ENCODE data around the gene ATG4A. TPM values are rescaled to one million over a fixed set of nuclear protein-coding genes. Genes with fewer than 3 reads are reported as not detected.

ATG4A gene
- polyA plus RNA-seq, 1 of the 3 experiments (the other 2 are of a cell fraction), result 4.1 TPM

GRCh38 chrX:108132876-108133275 lies 41.3 kb downstream of the ATG4A start:
- POLR2A ChIA-PET, result no interaction called here
- H4K20me1 ChIP-seq (ENCODE audit: insufficient read depth), result no peaks in the 10 kb centered on the region
- H3K9ac ChIP-seq, result no peak overlapping the region
- H3K27ac ChIP-seq (ENCODE audit: low read depth in 2 of 2, low read length in 1 of 2), result no peak overlapping the region
- H3K79me2 ChIP-seq (ENCODE audit: insufficient read depth), result no peaks in the 10 kb centered on the region
- no peak overlapping the region for H2AFZ ChIP-seq (ENCODE audit: low read depth)
- H3K9me2 ChIP-seq, result no peaks in the 10 kb centered on the region
- no peak for TF ChIP-seq USF2 (IDR thresholded peaks at IDR 0.05; ENCODE audit: borderline replicate concordance, low read depth, low read length)
- TF ChIP-seq SIN3A (IDR thresholded peaks at IDR 0.05; ENCODE audit: borderline replicate concordance, low read depth, low read length), result no peak
- no peak for TF ChIP-seq TEAD4 (IDR thresholded peaks at IDR 0.05; ENCODE audit: borderline replicate concordance, insufficient read depth)
- TF ChIP-seq POLR2AphosphoS5 (IDR thresholded peaks at IDR 0.05; ENCODE audit: low read depth, low read length), result no peak
- TF ChIP-seq RCOR1 (IDR thresholded peaks at IDR 0.05; ENCODE audit: low read length), result no peak
- TF ChIP-seq RAD21 (IDR thresholded peaks at IDR 0.05; ENCODE audit: low read length), result no peak
- TF ChIP-seq ELF1 (IDR thresholded peaks at IDR 0.05), result no peak
- no peak for TF ChIP-seq FOXJ3 (CRISPR knock-in tag; IDR thresholded peaks at IDR 0.05)
- TF ChIP-seq MAX (IDR thresholded peaks at IDR 0.05; ENCODE audit: low read depth), result no peak
- no peak for TF ChIP-seq CHD2 (IDR thresholded peaks at IDR 0.05; ENCODE audit: low read length, partially characterized antibody)
- TF ChIP-seq YY1 (IDR thresholded peaks at IDR 0.05; ENCODE audit: low read depth), result no peak
- no peak for TF ChIP-seq CTCF (IDR thresholded peaks at IDR 0.05)
- no peak for TF ChIP-seq FOSL2 (IDR thresholded peaks at IDR 0.05; ENCODE audit: borderline replicate concordance, low read depth)
- no peak for TF ChIP-seq GATA2 (CRISPR knock-in tag; IDR thresholded peaks at IDR 0.05)
- no peak for TF ChIP-seq RXRA (IDR thresholded peaks at IDR 0.05; ENCODE audit: borderline replicate concordance, low read depth)
- no peak for TF ChIP-seq NFIC (IDR thresholded peaks at IDR 0.05; ENCODE audit: borderline replicate concordance)
- TF ChIP-seq RFX5 (IDR thresholded peaks at IDR 0.05; ENCODE audit: low read length), result no peak
- no peak for TF ChIP-seq GABPA (IDR thresholded peaks at IDR 0.05; ENCODE audit: low read depth)
- TF ChIP-seq NRF1 (IDR thresholded peaks at IDR 0.05; ENCODE audit: low read depth, low read length), result no peak
- CTCF ChIA-PET, result interaction anchor here (0.9 kb wide), 1 partner anchor 11 kb away, joined by 3 read pairs; no protein-coding TSS in a partner anchor
- H3F3A ChIP-seq (replicated peaks; ENCODE audit: insufficient read depth), result no peaks in the 10 kb centered on the region
- H3K4me3 ChIP-seq (ENCODE audit: low read depth in 2 of 2, low read length in 1 of 2), result no peak overlapping the region
- no peak overlapping the region for H3K4me2 ChIP-seq
- H3K36me3 ChIP-seq (replicated peaks in 1 of 2; ENCODE audit: control insufficient read depth in 1 of 2, insufficient read depth in 2 of 2, low read length in 1 of 2), result no peaks in the 10 kb centered on the region
- H3K4me1 ChIP-seq (ENCODE audit: control insufficient read depth in 1 of 2, insufficient read depth in 2 of 2, low read depth in 1 of 2, low read length in 1 of 2), result no peaks in the 10 kb centered on the region
- no peaks in the 10 kb centered on the region for H3K9me3 ChIP-seq
- H3K27me3 ChIP-seq (ENCODE audit: insufficient read depth), result no peaks in the 10 kb centered on the region
- 36% methylated on average over 2 of the region's 2 CpGs for WGBS (ENCODE audit: low lambda C conversion rate)
- DNase-seq, result no peak
